Measurements from ENCODE around the gene PIP4K2C. TPM values are rescaled to one million over a fixed set of nuclear protein-coding genes. Genes with fewer than 3 reads are reported as not detected.

The PIP4K2C gene
- total RNA-seq, 1 donor from 2014 or later, result 14.3 TPM

DNA sequence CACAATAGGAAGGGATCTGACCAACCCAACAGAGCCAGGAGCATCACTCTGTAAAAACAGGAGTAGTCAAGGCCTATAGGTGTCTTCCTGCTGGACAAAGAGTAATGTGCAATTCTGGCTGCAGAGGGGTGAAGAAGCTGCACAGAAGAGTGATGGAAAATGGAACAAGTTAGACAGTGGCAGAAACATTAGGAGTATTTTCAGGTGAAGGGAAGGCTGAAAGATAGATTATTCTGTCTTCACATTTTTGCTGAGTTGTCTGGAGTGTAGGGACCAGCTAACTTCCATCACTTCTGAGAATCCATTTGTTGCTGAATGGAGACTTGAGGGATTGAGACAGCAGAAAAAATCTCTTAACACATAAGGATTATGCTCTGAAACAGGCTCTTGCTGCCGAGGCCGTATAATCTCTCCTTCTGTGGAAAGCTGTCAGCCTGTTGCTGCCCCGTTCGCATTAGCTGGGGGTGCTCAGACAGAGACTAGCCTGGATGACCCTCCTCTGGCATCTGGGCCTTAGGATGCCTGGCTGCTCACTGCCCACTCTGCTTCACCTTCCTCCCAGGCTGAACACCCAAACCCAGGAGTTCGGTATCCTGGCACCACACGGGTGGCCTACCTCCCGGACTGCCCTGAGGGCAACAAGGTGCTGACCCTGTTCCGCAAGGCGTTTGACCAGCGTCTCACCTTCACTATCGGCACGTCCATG, 17.1 kb downstream of the PIP4K2C start:
- no peak for DNase-seq (ENCODE audit: low spot score)

DNA sequence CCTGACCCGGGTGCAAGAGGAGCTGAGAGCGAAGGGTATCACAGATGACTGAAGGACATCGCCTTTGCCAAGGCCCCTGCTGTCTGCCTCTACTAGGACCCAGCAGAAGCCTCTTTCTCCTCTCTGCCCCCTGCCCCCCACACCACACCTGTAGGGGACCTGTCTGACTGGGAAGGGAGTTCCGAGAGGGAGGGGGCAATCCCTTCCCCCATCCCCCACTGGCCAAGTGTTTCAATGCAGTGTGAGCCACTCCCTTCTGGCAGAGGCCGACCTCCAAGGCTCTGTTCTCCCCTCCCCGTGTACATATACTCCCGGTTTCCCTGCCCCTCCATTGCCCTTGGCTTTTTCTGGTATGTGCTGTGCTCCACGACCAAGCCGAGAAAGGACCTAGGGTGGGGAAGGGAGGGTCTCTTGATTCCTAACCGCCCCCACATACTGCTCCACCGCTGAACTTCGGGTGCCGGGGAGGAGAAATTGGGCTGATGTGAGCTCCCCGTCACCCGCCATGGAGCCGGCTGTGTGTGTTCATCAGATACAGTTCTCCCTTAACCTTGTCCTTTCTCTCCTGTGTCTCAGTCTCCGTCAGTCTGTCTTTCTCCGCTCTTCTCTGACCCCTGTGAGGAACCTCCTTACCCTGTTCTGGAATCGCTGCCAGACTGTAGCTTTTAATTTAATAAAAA, 18.2 kb downstream of the PIP4K2C start:
- peak; percentile 64 for DNase-seq (ENCODE audit: low spot score)

DNA sequence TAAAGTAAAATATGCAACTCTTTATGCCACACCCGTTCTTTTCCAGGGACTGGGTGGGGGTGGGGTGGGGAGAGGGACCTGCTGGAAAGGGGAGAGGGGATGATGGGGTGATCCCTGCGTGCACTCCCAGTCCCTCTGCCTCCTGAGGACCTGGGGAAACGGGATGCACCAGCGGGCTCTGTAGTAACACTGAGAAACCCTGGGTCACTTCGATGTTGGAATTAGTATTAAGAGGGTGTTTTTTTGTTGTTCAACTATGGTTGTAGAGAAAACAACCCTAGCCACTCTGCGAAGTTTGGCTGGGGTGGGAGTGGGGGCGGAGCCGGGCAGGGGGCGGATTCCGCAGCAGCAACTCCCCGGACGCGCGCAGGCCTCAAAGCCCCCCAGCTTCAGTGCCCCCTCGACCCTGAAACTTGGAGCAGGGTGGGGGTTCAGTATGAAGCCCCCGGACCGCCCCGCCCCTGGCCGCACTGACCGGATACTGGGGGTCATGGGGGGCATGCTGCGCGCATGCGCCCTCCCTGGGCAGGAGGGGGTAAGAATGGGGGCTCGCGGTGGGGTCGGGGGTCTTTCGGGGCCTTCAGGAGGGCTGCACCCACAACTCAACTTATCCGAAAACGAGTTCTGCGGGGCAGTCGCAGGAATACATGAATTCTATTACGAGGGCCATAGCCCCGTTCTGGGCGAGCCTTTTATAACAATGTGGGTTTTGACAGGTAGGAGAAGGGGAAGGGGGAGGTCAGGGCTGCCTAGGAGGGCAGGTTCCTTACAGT, 19.0 kb downstream of the PIP4K2C start:
- peak; percentile 30 for DNase-seq (ENCODE audit: low spot score)

DNA sequence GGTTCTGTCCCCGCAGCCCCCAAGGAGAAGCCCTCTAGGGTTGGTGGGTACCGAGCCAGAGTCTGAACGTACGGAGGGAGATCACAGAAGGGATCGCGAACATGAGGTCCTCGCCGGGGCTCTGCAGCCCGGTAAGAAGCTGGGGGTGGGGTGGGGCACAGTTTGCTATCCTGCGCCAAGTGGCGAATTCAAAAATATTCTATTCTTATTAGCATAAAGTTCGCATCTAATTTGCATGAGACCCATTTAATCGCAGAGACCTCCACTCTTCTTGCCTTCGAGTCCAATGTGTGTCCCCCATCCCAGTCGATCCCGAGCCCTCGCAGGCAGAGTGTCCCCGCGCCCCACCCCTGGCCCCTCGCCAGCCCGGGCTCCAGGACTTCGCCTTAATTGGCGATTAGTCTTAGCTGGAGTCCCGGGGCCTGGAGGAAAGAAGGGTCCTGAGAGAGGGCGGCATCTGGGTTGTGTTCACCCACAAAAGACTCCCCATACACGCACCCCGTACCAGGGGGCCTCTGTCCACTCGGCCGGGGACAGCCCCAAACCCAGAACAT, 19.6 kb downstream of the PIP4K2C start:
- DNase-seq (ENCODE audit: low spot score), result peak; percentile 90

DNA sequence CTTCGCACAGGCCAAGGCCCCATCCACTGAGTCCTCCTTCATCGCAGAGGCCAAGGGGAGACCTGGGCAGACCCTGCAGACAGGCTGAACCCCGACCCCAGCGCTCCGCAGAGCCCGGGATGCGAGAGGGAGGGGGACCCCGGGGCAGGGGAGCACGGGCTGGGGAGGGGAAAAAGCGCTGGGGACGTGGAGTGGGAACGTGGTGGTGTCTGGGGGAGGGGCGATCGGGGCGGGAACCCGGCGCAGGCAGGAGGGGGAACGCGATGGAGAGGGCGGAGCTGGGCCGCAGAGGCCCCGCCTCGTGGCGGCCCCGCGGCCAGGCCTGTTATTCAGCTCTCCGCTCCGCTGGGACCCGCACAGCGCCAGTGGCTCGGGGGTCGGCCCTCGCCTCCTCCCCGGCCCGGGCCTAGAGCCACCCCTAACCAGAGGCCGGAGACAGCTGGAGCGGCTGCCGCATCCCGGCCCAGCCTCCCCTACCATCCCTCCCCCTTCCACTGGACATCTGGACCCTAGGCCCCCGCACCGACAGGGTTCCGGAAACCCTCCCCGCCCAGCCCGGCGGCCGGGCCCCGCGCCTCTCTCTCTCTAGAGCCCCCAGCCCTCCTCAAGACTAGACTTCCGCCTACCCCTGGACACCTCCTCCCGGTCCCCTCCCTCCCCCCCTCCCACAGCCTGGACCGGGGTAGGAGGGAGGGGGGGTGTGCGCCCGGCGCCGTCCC, 20.3 kb downstream of the PIP4K2C start, which contains the start of gene ARHGEF25:
TSS of gene ARHGEF25 (plus strand) at position 328 of the 719 bp plus-strand sequence. CDS start 460 bp downstream, outside the sequence.
- peak; percentile 90 for DNase-seq (ENCODE audit: low spot score)

DNA sequence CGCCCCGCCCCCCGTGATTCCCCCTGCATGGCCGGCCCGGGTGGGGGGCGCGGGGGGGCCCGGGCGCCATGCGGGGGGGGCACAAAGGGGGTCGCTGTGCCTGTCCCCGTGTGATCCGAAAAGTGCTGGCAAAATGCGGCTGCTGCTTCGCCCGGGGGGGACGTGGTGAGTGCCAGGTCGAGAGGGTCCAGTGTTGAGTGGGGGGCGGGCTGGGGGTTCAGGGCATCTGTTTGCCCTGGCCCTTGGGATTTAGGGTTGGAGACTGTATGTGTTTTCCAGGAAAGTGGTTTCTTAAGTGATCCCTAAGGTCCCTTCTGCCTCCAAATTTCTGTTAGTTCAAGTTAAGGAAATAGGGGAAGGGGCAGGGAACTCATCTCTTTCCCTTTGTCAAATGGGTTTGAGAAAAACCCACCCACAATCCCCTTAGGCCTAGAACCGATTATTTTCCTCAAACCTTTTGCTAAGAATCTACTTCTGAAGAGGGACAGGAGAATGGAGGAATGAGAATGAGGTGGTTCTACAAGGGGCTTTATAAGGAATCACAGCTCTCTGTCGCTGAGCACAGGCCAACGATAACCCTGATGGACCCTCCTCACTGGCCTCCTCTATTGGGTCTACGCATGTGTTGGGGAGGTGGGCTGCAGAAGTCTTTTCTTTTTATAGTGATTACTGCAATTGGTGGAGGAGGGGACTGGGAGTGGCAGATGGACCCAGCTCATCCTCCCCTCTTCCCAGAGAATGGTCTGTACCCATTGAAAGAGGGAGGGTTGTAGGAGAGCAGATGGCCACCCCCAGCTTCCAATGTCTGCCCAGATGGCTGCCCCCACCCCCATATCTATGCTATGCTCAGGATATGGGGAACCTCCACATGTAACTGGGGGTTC, 21.1 kb downstream of the PIP4K2C start:
- DNase-seq (ENCODE audit: low spot score), result peak; percentile 84

DNA sequence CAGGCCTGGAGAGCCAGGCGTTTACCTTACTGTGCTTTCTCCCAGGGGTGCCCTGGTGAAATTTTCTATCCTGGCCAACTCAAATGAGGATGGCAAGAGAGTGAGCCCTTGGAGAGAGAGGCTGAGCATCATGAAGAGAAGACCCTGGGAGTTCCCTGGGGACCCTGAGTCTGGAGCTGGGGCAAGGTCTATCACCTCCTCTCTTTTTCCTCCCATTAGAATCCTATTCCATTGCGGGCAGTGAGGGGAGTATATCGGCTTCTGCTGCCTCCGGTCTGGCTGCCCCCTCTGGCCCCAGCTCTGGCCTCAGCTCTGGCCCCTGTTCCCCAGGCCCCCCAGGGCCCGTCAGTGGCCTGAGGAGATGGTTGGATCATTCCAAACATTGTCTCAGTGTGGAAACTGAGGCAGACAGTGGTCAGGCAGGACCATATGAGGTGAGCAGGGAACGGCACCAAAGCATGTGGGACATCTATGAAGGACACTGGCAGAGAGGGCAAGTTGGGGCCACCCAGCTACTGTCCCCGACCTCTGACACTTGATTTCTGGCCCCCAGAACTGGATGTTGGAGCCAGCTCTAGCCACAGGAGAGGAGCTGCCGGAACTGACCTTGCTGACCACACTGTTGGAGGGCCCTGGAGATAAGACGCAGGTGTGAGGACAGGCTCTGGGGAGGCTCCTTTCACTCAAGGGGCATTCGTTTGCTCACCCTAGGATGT, 21.9 kb downstream of the PIP4K2C start:
- peak; percentile 65 for DNase-seq (ENCODE audit: low spot score)

DNA sequence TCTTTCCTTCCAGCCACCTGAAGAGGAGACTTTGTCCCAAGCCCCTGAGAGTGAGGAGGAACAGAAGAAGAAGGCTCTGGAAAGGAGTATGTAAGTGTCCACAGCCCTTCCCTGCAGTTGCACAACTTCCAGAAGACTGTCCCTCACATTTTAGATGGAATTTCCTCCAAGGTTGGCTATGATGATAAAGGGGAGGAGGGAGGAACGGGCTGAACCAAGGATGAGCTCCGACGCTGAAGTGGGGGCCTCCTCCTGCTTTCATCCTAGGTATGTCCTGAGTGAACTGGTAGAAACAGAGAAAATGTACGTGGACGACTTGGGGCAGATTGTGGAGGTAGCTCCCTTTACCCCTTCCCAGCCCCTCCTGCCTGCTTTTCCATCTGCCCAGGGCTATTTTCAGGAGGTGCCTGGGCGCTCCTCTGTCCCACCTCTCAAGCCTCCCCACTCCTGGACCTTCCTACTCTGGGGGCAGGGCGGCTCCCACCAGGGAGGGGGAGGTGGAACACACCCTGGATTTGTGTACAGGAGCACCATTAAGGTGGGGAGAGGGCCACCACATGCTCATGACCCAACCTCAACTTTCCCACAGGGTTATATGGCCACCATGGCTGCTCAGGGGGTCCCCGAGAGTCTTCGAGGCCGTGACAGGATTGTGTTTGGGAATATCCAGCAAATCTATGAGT, 22.6 kb downstream of the PIP4K2C start:
- DNase-seq (ENCODE audit: low spot score), result peak; percentile 68

DNA sequence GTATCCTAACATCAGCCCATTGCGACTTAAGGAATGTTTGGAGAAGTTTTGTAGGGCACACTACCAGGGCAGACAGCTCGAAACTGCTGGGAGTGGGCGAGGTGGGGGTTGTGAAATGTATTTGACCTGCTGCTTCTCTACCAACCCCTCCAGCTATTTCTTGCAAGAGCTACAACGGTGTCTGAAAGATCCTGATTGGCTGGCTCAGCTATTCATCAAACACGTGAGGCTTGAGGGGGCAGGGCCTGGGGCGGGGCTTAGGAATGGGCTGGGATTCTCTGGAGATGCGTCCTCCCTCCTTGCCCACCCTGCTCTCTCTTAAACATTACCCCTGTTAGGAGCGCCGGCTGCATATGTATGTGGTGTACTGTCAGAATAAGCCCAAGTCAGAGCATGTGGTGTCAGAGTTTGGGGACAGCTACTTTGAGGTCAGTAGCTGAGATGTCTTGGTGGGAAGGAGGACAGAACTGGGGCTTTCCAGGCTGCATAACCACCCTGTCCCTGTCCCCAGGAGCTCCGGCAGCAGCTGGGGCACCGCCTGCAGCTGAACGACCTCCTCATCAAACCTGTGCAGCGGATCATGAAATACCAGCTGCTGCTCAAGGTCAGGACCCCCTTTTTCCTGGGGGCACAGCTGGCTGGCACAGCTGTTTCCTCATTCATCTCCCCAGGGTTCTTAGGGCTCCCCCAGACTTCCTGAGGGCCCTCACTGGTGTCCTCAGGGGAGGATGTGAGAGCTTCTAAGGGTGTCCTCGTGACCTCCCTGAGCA, 23.4 kb downstream of the PIP4K2C start:
- DNase-seq (ENCODE audit: low spot score), result peak; percentile 87

DNA sequence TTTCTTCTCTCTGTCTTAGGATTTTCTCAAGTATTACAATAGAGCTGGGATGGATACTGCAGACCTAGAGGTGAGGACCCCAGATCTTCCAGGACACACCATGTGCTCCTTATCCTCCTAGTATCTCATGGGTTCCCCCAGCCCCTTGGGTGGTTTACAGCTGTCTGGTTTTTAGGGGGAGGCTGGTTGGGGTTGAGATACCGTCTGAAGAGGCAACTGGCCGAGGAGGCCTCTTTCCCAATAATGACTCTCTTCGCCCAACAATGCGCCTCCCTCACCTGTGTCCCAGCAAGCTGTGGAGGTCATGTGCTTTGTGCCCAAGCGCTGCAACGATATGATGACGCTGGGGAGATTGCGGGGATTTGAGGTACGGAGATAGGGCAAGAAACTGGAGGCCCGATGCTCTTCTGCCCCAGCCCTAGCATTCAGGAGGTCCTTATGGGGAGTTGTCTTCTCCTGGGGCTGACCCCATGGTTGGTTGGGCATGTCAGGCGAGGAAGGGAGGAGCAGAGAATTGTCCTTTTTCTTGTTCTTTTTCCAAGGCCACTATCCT, 24.0 kb downstream of the PIP4K2C start:
- peak; percentile 60 for DNase-seq (ENCODE audit: low spot score)

DNA sequence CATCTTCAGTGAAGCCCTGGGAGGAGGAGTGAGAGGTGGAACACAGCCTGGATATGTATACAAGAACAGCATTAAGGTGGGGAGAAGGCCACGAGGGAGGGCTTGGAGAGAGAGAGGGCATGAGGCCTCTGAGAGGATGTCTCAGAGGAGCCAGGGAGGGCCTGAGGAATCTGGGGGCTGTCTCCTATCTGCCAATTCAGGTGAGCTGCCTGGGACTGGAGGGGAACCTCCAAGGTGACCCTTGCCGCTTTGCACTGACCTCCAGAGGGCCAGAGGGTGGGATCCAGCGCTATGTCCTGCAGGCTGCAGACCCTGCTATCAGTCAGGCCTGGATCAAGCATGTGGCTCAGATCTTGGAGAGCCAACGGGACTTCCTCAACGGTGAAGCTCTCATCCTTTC, 24.6 kb downstream of the PIP4K2C start:
- DNase-seq (ENCODE audit: low spot score), result peak; percentile 60

DNA sequence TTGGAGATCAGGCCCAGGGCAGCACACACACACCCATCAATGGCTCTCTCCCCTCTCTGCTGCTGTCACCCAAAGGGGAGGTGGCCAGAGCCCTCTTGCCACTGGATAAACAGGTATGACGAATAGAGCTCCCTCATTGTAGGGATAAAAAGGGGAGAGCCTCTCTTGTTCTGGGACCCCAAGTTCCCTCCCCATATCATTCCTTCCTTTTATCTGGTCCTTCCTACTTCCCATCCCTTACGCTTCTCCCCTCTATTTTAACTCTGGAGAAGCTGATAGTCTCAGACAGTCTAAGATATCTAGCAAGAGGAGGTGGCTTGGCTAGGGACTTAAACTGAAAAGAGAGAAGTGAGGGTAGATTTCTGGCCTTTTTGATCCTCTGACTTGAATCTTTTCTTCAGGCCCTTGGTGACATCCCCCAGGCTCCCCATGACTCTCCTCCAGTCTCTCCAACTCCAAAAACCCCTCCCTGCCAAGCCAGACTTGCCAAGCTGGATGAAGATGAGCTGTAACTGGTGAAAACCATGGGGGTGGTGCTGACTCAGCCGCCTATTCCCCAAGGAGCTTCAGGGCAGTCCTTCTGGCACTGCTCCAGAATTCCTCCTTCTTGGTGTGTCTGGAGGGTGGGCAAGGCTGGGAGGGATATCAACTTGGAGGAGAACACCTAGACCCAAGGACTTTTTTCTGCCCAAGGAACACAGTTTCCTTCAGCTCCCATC, 25.6 kb downstream of the PIP4K2C start:
- peak; percentile 57 for DNase-seq (ENCODE audit: low spot score)

DNA sequence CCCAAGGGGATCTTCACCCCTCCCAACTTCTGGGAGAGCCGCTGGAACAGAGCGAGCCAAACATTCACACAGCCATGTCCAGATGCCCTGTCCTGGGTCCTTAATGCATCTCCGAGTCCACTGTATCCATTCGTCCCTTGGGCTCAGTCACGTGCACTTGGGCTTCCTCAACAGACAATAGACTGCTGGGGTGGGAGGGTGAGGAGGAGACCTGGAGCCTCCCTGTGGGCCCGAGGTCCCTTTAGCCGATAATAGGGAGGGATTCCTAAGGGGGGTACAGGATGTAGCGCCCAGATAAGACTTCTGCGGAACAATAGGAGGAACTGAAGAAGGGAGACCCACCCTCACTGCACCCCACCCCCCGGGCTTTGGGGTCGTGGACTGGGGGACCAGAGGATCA, 26.9 kb downstream of the PIP4K2C start:
- DNase-seq (ENCODE audit: low spot score), result peak; percentile 55

DNA sequence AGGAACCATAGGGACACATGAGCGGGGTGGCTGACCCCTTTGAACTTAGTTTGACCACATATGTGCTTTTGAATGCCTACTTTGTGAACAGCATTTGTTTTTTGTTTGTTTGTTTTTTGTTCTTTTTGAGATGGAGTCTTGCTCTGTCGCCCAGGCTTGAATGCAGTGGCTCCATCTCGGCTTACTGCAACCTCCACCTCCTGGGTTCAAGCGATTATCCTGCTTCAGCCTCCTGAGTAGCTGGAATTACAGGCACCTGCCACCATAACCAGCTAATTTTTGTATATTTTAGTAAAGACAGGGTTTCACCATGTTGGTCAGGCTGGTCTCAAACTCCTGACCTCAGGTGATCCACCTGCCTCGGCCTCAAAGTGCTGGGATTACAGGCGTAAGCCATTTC, 27.4 kb downstream of the PIP4K2C start:
- DNase-seq (ENCODE audit: low spot score), result peak; percentile 55

DNA sequence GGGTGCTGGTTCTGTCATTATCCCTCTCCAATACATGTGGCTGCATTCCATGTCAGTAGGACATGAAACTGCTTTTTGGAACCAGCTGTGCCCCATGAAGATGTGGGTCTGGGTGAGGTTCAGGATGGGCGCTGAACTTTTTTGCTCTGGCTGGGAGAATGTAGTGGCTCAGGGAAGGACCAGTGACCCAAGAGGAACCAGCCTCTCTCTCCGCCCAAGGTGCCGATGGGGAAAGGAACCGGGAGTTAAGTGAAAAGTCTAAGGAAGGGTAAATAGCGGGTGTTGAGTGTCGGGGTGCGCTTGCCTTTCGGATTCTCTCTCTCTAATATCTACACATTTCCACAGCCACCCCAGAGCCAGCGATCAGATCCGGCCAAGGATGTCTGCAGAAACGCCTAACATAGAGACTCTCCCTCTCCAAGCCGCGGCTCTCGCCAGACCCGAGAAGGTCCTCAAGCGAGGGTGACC, 28.0 kb downstream of the PIP4K2C start:
- DNase-seq (ENCODE audit: low spot score), result peak; percentile 87

DNA sequence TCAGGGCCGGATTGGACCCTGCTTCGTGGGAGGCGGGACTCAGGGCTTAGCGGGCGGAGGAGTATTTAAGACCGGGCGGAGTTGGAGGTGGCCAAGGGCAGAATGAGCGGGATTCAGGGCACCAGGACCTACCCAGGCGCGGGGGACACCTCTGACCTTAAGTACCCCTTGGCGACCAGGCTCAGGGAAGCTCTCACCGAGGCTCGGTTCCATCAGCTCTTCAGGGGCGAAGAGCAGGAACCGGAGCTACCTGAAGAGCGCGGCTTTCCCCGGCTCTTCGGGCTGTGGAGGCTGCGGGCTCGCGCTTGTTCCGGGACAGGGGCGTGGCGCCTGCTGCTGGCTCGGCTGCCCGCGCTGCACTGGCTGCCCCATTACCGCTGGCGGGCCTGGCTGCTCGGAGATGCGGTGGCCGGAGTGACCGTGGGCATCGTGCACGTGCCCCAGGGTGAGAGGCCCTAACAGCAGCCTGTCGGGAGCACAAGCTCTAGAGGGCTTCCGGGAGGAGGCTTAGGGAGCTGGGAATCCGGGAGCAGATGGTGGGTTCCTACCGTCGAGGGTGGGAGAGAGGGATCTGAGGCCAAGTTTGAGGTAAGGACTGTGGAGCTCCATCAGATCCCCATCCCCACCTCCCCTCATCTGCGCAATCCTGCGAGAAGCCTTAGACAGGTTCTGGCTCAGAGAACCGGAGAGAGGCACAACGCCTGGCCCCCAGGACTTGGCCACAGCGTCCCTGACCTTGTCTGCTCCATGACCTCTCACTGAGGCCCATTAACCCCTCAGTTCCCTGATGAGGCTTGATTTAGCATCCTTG, 28.6 kb downstream of the PIP4K2C start:
- DNase-seq (ENCODE audit: low spot score), result peak; percentile 89

All from mesenteric fat pad (tissue), 1 donor.